Skeletal muscle cell (primary cell): ENCODE results near the gene XYLT2.

Experiments used
- DNase-seq: peaks from one replicate; pipeline ENCODE4 v3.0.0-alpha.2; 2010; ENCODE audit warnings: low read depth
- H3K4me3 ChIP-seq: 2 replicates; pipeline ENCODE4 v1.5.1; 2011; ENCODE audit warnings: low read depth, mild to moderate bottlenecking, control low read depth, low read length, moderate library complexity

XYLT2 gene

GRCh38 chr17:50360486-50361115, 14.7 kb downstream of the XYLT2 start:
- no peak for DNase-seq
- H3K4me3 ChIP-seq: no peak overlapping the region

- no peak overlapping the region for H3K4me3 ChIP-seq
- DNase-seq: peak; percentile 36
These were observed 15.9 kb downstream of the XYLT2 start for GRCh38 chr17:50361561-50362480.

- H3K4me3 ChIP-seq: no peak overlapping the region
- no peak for DNase-seq
These were observed 16.7 kb downstream of the XYLT2 start for GRCh38 chr17:50362661-50363060.

- no peak for DNase-seq
- no peak overlapping the region for H3K4me3 ChIP-seq
These were observed 17.5 kb downstream of the XYLT2 start for GRCh38 chr17:50363217-50364060.

- no peak overlapping the region for H3K4me3 ChIP-seq
- DNase-seq: no peak
These were observed 18.1 kb downstream of the XYLT2 start for GRCh38 chr17:50364061-50364458.

- H3K4me3 ChIP-seq: no peak overlapping the region
- DNase-seq: no peak
These were observed 18.8 kb downstream of the XYLT2 start for GRCh38 chr17:50364715-50365114.

GRCh38 chr17:50365165-50365564, 19.2 kb downstream of the XYLT2 start:
- DNase-seq: no peak
- no peak overlapping the region for H3K4me3 ChIP-seq

- DNase-seq: no peak
- no peak overlapping the region for H3K4me3 ChIP-seq
These were observed 19.9 kb downstream of the XYLT2 start for GRCh38 chr17:50365649-50366393.

- H3K4me3 ChIP-seq: no peak overlapping the region
- no peak for DNase-seq
These were observed 21.5 kb downstream of the XYLT2 start for GRCh38 chr17:50367401-50367800.

GRCh38 chr17:50370052-50370451, 24.1 kb downstream of the XYLT2 start:
- DNase-seq: no peak
- H3K4me3 ChIP-seq: no peak overlapping the region

GRCh38 chr17:50371526-50371925, 25.6 kb downstream of the XYLT2 start:
- H3K4me3 ChIP-seq: no peak overlapping the region
- DNase-seq: no peak

- no peak for DNase-seq
- H3K4me3 ChIP-seq: peak overlapping the region; percentile 66
These were observed 26.4 kb downstream of the XYLT2 start for GRCh38 chr17:50372222-50372757.

GRCh38 chr17:50372758-50373556, 27.0 kb downstream of the XYLT2 start, which contains the start of the genes EME1 and MRPL27:
EME1 (plus strand) TSS chr17:50373229; CDS start chr17:50375209, 1,980 bp downstream.
MRPL27 (minus strand) TSS chr17:50373184; CDS start chr17:50373170, 14 bp downstream.
- DNase-seq: peak; percentile 51
- peak within 1 kb of the TSS; percentile 66 for H3K4me3 ChIP-seq

GRCh38 chr17:50373705-50374104, 27.8 kb downstream of the XYLT2 start:
- H3K4me3 ChIP-seq: peak overlapping the region; percentile 66

GRCh38 chr17:50375858-50376538, 30.1 kb downstream of the XYLT2 start:
- no peak overlapping the region for H3K4me3 ChIP-seq
- DNase-seq: no peak

More at GRCh38 chr17:50373705-50374104, 27.8 kb downstream of the XYLT2 start:
- DNase-seq: no peak

- no peak for DNase-seq
- no peak overlapping the region for H3K4me3 ChIP-seq
These were observed 33.6 kb downstream of the XYLT2 start for GRCh38 chr17:50379351-50380132.
